Stimulated activated CD8-positive, alpha-beta memory T cell treated with anti-CD3 and anti-CD28 coated beads, Interleukin-7, amount 100 ng/mL, for 1 hour (primary cell): ENCODE data around the gene HOXD9.

Source experiments
- DNase-seq, 2 donors: peaks; one replicate each; pipeline ENCODE4 v3.0.0-alpha.2; 2020; ENCODE audit warnings: low read depth in 2 of 2

The HOXD9 gene

DNA sequence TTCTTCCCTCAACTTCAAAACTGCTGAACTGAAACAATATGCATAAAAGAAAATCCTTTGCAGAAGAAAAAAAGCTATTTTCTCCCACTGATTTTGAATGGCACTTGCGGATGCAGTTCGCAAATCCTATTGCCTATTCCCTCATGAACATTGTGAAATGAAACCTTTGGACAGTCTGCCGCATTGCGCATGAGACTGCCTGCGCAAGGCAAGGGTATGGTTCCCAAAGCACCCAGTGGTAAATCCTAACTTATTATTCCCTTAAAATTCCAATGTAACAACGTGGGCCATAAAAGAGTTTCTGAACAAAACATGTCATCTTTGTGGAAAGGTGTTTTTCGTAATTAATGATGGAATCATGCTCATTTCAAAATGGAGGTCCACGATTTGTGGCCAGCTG, 15.4 kb downstream of the HOXD9 start:
- DNase-seq: no peak

DNA sequence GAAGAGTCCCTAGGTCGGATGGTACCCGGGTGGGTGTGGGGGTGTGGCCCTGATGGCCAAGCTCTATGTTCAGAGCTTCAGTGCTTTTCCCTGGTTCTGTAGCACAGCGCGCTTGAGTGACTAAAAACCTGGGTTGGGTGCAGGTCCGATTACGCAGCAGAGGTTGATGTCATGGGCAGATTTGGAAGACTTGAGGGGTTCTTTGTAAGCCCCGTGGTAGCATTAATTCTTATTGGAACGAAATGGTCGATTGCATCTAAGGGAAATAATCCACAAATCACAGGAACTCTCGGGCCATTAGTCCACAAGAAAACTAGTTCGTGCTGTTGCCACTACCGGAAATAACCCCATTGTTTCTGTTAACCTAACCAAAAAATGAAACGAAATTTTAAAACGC, 16.0 kb downstream of the HOXD9 start:
- DNase-seq: no peak

- DNase-seq: no peak
Measured at GRCh38 chr2:176138923-176139660, 16.6 kb downstream of the HOXD9 start.

DNA sequence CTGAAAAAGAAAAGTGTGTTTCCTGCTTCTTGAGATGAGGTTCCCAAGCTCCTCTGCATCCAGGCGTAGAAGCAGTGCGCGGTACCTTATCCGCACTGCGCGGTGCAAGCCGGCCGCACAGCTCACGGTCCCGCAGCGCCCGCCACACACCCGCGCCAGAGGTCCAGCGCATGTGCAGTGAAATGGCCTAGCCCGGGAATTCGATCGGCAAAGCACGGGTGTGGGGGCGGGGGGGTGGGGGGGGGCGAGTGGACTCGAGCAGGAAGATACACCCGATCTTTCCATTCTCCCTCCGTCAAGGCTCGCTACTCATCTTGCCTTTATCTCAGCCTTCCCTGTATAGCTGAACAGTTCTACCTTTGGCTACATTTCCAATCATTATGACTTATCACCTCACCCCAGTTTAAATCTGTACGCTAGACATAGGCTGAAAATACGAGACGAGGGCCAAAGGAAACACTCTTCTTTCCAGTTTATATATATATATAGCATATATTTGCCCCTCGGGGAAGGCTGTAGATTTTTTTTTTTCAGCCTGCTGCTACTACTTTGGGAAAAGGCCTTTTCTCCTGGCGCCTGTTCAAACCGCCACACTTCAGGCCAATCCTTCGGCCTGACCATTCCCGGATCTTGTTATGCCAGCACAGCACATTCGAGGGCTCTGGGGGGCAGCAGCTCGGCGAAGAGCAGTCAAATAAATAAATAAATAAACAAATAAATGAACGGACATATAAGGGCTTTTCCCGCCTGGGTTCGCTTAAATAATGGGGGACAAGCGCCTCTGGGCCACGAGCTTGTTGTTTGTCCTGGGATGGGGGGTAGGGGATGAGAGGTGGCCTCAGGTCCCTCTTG, 17.4 kb downstream of the HOXD9 start:
- no peak for DNase-seq

DNA sequence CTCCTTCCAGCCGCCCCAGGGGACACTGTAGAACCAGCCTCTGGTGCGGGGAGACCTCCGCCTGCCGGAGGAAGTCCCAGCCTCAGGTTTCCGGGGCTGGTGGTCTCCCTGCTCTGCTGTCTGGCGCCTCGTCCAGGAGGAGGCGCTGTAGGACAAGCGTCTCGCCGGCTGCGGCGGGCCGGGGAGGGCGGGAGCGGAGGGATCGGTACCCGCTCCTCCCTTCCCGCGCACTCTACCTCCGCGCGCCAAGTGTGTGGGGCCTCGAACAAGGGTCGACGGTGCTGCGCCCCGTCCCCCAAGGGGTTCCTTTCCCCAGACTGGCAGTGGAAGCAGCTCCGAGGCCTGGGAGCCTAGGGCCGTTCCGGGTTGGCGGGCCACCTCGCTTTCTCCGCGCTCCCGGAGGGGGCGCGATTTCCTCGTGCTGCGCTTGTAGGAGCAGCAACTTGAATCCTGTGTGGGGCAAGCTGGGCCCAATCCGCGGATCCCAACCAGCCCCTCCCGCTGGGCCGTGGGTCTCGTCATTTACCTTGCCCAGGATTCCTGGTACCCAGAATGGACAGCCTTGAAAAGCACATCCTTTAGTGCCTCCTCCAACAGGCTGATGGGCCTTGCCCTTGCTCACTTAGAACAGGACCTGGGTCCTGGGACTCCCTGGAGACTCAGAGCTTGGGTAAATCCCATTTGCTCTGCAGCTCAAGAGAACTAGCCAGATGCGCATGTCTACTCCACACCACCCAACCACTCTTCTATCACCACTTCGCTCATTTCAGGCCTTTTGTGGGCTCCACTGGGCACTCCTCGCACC, 18.2 kb downstream of the HOXD9 start:
- DNase-seq: peak; percentile 16 to 25

DNA sequence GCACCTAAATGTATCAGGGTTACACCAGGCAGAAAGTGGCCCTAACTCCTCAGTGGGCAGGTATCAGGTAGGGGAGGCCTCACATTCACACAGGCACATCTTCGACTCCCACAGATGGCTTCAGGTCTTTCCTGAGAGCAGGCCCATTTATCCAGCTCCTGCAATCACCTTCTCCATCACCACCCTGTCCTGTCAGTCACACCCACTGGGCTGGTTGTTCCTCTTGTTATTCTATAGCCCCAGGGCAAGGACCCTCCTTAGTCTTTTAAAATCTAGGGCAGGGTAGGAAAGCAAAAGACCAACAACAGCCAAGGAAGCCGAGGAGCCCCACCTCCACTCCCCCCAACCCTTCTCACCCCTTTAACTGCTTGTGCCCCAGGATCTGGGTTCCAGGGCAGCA, 19.8 kb downstream of the HOXD9 start:
- no peak for DNase-seq

- no peak for DNase-seq
Measured at GRCh38 chr2:176145085-176145969, 22.8 kb downstream of the HOXD9 start.

DNA sequence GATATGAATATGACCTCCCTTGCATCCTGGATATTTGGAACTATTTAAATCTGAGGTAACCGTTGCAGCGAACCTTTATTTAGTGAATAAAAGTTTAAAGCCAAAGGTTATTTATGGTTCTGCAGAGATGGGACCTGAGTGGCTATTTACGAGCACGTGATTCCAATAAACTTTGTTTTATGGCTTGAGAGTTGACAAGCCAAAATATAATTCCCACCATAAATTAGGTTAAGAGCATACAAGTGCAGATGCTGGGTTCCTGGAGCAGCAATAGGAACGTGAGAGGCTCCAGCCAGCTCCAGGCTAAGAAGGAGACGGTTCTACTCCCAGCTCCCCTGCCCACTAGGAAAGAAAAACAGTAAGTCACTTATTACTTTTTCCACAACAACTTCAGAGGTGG, 23.6 kb downstream of the HOXD9 start:
- DNase-seq: no peak

DNA sequence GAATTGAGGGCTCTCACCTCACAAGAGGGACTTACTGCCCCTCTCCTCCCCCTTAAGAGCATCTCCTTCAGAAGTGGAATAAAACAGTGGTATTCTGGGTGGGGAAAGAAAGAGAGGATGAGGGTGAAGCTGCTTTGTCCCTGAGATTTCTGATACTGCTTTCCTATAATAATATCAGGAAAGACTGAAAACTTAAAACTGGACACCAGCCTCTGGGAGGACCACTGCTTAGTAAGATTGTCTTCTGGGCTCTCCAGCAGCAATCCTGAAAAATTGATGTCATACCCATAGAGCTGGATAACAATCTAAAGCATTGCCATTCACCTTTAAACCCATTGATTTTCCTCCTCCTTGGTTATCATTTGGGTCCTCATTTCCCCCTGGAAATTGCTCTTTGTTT, 24.1 kb downstream of the HOXD9 start:
- no peak for DNase-seq

- DNase-seq: no peak
Measured at GRCh38 chr2:176147210-176147799, 24.8 kb downstream of the HOXD9 start.

DNA sequence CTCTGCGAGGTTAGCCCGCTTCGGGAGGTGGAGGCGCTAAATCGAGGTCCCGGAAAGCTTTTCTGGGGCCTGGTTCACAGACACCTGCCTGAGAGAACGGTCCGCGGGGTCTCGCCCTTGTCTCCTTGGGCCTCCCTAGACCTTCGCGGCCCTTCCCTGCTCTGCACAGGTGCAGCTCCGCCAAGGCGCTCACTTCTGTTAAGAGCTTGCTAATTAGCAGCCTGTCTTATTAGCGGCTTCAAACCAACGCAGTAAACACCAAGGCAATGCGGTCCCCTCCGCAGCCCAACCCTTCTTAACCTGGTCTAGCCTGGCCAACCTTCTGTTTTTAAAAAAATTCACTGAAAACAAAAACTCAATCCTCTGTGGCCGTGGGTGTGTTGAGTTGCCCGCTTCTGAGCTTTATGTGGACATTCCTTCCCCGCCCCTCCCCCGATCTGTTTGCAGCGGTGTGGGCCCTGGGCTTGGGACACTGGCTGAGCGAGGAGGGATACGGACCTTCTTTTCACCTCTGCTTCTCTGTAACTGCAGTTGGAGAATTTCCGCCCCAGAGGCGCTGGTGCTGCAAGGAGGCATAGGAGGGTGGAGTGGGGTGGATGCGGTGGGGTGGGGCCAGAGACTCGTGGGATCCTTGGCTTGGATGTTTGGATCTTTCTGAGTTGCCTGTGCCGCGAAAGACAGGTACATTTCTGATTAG, 25.4 kb downstream of the HOXD9 start:
- DNase-seq: no peak

GRCh38 chr2:176148751-176149421, 26.4 kb downstream of the HOXD9 start:
- DNase-seq: no peak

GRCh38 chr2:176149481-176149938, 27.0 kb downstream of the HOXD9 start:
- no peak for DNase-seq

DNA sequence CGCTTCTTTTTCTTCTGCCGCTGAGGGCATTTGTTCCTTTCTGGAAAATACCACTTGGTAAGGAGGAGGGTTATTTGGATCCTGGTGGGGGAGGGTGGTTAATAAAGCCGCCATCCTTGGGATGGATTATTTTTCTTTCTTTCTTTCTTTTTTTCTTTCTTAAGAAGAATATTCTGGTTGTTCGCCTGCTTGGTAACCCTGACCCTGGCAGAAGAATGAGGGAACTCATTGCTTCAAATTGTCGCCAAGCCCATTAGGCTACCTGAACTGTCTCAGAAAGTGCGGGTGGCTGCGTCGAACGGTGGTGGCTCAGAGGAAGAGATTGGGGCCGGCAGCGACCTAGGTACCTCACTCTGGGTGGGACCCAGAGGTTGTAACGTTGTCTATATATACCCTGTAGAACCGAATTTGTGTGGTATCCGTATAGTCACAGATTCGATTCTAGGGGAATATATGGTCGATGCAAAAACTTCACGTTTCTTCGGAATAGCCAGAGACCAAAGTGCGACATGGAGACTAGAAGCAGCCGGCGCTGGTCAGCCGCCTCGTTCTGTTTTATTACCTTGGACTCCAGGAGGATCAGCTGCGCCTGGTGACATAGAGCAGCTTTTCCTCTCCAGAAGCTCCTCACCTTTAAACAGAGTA, 27.5 kb downstream of the HOXD9 start:
- DNase-seq: no peak

DNA sequence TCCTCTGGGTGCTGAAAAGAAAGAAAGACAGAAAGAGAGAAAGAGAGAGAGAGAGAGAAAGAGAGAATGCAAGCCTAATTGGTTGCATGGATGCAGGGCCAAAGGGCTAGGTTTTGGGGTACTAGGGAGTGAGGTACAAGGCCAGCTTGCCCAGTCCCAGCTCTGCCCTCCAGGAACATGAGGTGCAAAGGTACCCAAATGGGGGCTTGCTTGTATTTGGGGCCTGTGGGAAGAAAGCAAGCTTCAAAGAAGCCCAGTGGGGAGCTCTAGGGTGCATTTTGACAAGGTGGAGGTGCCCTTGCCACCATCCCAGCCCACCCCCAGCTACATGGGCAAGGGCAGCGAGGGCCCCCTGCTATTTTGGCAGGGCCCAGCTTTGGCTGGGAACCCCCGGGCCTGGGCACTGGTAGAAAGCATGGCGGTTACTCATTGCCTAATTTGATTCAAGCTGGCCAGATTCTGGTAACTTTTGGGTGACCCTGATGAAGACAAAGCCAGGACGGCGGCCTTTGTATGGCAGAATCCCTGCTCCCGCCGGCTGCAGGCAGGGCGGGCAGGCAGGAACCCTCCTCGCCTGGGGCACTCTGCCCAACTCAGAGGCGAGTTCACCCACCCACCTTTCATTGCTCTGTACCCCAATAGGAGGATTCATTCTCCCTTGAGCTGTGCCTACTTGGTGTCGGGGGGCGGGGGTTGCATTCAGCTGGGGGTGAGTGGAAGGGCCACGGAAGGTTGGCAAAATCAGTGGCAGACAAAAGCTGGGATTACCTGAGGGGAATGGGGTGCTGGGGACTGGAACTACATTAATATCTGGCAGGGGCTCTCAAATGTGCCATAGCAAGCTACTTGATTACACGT, 28.3 kb downstream of the HOXD9 start:
- no peak for DNase-seq

DNA sequence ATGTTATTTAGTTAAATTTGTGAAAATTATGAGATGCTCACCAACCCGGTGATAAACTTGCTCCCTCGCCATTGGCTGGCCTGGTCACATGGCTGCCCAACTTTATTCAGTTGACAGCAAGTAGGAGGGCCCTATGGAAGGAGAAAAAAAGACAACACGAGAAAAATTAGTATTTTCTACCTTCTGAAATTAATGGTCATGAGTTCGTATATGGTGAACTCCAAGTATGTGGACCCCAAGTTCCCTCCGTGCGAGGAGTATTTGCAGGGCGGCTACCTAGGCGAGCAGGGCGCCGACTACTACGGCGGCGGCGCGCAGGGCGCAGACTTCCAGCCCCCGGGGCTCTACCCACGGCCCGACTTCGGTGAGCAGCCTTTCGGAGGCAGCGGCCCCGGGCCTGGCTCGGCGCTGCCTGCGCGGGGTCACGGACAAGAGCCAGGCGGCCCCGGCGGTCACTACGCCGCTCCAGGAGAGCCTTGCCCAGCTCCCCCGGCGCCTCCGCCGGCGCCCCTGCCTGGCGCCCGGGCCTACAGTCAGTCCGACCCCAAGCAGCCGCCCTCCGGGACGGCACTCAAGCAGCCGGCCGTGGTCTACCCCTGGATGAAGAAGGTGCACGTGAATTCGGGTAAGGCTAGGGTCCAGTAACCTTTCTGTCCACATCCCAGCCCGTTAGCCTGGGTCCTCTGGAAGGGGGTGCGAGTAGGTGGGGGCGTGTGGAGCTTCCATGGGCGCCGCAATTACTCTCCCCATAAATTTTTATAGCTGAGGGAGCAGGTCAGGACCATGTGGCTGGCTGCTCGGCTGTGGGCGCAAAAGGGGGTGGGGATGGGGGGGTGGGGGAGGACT, 29.1 kb downstream of the HOXD9 start, which contains the start of gene HOXD4:
HOXD4 (plus strand) TSS at position 109 of the 846 bp plus-strand sequence; CDS start at position 193, 84 bp downstream.
- no peak for DNase-seq
